H1 (cell line): Measurements from ENCODE around the gene KIR2DL3.
"Not testable (repeated sequence)": the region's sequence is repeated elsewhere in the genome, so short reads cannot be mapped to it uniquely, and the experiment has no call there.

ENCODE experiments used
- CEBPB ChIP-seq: IDR thresholded peaks from 2 replicates; pipeline ENCODE4 v1.6.1; 2012; ENCODE audit warnings: low read depth, low read length
- CREB1 ChIP-seq: IDR thresholded peaks from 2 replicates; pipeline ENCODE4 v1.6.1; 2012; ENCODE audit warnings: inconsistent platforms
- EGR1 ChIP-seq: IDR thresholded peaks from 2 replicates; pipeline ENCODE4 v1.6.1; 2011; ENCODE audit warnings: low read depth, low read length, borderline replicate concordance
- EZH2 ChIP-seq: fragments of 200-600 bp; sonication (generic); IDR thresholded peaks from 2 replicates; pipeline ENCODE4 v1.7.1; 2012; ENCODE audit warnings: low read depth, mild to moderate bottlenecking, moderate library complexity, low read length, inconsistent platforms; ENCODE audit not compliant: severe bottlenecking
- FOSL1 ChIP-seq: IDR thresholded peaks from 2 replicates; pipeline ENCODE4 v1.6.1; 2011; ENCODE audit warnings: mild to moderate bottlenecking, low read depth, low read length, moderate library complexity; ENCODE audit not compliant: insufficient read depth
- RBBP5 ChIP-seq: IDR thresholded peaks from 2 replicates; pipeline ENCODE4 v1.7.1; 2012; ENCODE audit warnings: low read depth, mild to moderate bottlenecking, inconsistent platforms, low read length, moderate library complexity, borderline replicate concordance
- TF ChIP-seq, protein P1 (sequence below), 3 experiments: IDR thresholded peaks; 1 replicate in 2 of 3; 2 replicates in 1 of 3; pipeline versions ENCODE4 v1.5.1 to v1.6.1; 2011; ENCODE audit warnings: low read length in 3 of 3, mild to moderate bottlenecking in 3 of 3, inconsistent platforms in 2 of 3, low read depth in 1 of 3, moderate library complexity in 1 of 3; ENCODE audit not compliant: insufficient read depth in 1 of 3; ENCODE audit errors: control extremely low read depth in 1 of 3
- TF ChIP-seq, protein P2 (sequence below): IDR thresholded peaks from 2 replicates; pipeline ENCODE4 v1.6.1; 2012; ENCODE audit warnings: inconsistent platforms

DNA sequence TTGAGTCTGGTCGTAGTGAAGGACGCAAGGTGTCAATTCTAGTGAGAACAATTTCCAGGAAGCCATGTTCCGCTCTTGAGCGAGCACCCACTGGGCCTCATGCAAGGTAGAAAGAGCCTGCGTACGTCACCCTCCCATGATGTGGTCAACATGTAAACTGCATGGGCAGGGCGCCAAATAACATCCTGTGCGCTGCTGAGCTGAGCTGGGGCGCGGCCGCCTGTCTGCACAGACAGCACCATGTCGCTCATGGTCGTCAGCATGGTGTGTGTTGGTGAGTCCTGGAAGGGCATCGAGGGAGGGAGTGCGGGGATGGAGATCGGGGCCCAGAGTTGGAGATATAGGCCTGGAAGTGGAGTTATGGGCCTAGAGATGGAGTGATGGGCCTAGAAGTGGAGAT, at the start of gene KIR2DL3:
- TF ChIP-seq, protein P1, sequence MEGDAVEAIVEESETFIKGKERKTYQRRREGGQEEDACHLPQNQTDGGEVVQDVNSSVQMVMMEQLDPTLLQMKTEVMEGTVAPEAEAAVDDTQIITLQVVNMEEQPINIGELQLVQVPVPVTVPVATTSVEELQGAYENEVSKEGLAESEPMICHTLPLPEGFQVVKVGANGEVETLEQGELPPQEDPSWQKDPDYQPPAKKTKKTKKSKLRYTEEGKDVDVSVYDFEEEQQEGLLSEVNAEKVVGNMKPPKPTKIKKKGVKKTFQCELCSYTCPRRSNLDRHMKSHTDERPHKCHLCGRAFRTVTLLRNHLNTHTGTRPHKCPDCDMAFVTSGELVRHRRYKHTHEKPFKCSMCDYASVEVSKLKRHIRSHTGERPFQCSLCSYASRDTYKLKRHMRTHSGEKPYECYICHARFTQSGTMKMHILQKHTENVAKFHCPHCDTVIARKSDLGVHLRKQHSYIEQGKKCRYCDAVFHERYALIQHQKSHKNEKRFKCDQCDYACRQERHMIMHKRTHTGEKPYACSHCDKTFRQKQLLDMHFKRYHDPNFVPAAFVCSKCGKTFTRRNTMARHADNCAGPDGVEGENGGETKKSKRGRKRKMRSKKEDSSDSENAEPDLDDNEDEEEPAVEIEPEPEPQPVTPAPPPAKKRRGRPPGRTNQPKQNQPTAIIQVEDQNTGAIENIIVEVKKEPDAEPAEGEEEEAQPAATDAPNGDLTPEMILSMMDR (IDR thresholded peaks at IDR 0.05; ENCODE audit: control extremely low read depth in 1 of 3, insufficient read depth in 1 of 3, low read depth in 1 of 3, low read length in 3 of 3): not testable (repeated sequence)
- not testable (repeated sequence) for TF ChIP-seq EZH2, FOSL1, RBBP5, CREB1, EGR1, CEBPB
- TF ChIP-seq, protein P2, sequence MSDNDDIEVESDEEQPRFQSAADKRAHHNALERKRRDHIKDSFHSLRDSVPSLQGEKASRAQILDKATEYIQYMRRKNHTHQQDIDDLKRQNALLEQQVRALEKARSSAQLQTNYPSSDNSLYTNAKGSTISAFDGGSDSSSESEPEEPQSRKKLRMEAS: not testable (repeated sequence)
